Right forelimb (tissue), 1 donor: Measurements from ENCODE around the gene STMN3.
A peak's percentile ranks its signal among the peaks of the same experiment; 100 is the strongest.

Source experiments
- DNase-seq: peaks from one replicate; pipeline ENCODE4 v3.0.0-alpha.2; 2018

Gene STMN3

GRCh38 chr20:63653041-63653973 is at the start of gene STMN3:
TSS of gene STMN3 (minus strand) at chr20:63653424. CDS start at chr20:63653345, 79 bp downstream.
- DNase-seq: peak; percentile 93

- DNase-seq: no peak
These were observed 48.9 kb upstream of the STMN3 start for GRCh38 chr20:63702036-63702665.

GRCh38 chr20:63701329-63702035 is 48.3 kb upstream of the STMN3 start:
- no peak for DNase-seq

GRCh38 chr20:63701051-63701328 is 47.8 kb upstream of the STMN3 start:
- no peak for DNase-seq

GRCh38 chr20:63700199-63701050 is 47.2 kb upstream of the STMN3 start:
- peak; percentile 46 for DNase-seq

GRCh38 chr20:63699466-63700198 is 46.4 kb upstream of the STMN3 start:
- DNase-seq: no peak

GRCh38 chr20:63698739-63699465 is 45.7 kb upstream of the STMN3 start:
- peak; percentile 65 for DNase-seq

GRCh38 chr20:63697868-63698545 is 44.8 kb upstream of the STMN3 start:
- peak; percentile 47 for DNase-seq

GRCh38 chr20:63697357-63697867 is 44.2 kb upstream of the STMN3 start:
- no peak for DNase-seq

GRCh38 chr20:63696628-63697356 is 43.6 kb upstream of the STMN3 start, which contains the start of gene TNFRSF6B:
TSS of gene TNFRSF6B (plus strand) at chr20:63696652. CDS start at chr20:63696768, 116 bp downstream.
- peak; percentile 47 for DNase-seq

GRCh38 chr20:63696306-63696627 is 43.0 kb upstream of the STMN3 start:
- DNase-seq: peak; percentile 47

GRCh38 chr20:63695424-63696305 is 42.4 kb upstream of the STMN3 start:
- DNase-seq: no peak

- no peak for DNase-seq
These were observed 41.6 kb upstream of the STMN3 start for GRCh38 chr20:63694584-63695423.

- DNase-seq: no peak
These were observed 40.7 kb upstream of the STMN3 start for GRCh38 chr20:63693733-63694583.

- peak; percentile 50 for DNase-seq
These were observed 40.0 kb upstream of the STMN3 start for GRCh38 chr20:63693083-63693732.

- peak; percentile 50 for DNase-seq
These were observed 39.3 kb upstream of the STMN3 start for GRCh38 chr20:63692436-63693082.
